Gastroesophageal sphincter (tissue), 4 donors: ENCODE results near the gene RAPGEF1. TPM values are rescaled to one million over a fixed set of nuclear protein-coding genes. Genes with fewer than 3 reads are reported as not detected.

Experiments
- ATAC-seq: fragments of 150-250 bp; one replicate; pipeline ENCODE4 v1.9.1; 2016; ENCODE audit warnings: mild to moderate bottlenecking, moderate library complexity
- H3K27ac ChIP-seq, 4 donors: fragments of 200-600 bp; sonication (generic) in 3 of 4; 1 replicate in 3 of 4; 2 replicates in 1 of 4; pipeline ENCODE4 v1.5.1; 2016 to 2019
- H3K27me3 ChIP-seq: fragments of 200-600 bp; sonication (generic); one replicate; pipeline ENCODE4 v1.5.1; 2019
- H3K36me3 ChIP-seq, 2 donors: fragments of 200-600 bp; sonication (generic); one replicate each; pipeline ENCODE4 v1.5.1; 2019; ENCODE audit warnings: control low read depth in 1 of 2
- H3K4me1 ChIP-seq, 3 donors: fragments of 200-600 bp; sonication (generic); 1 replicate in 2 of 3; 2 replicates in 1 of 3; pipeline ENCODE4 v1.5.1; 2016 to 2019; ENCODE audit warnings: control low read depth in 2 of 3
- H3K4me3 ChIP-seq, 2 donors: fragments of 200-600 bp; sonication (generic); one replicate each; pipeline ENCODE4 v1.5.1; 2019; ENCODE audit warnings: mild to moderate bottlenecking in 1 of 2, moderate library complexity in 1 of 2
- H3K9me3 ChIP-seq, 3 donors: fragments of 200-600 bp; sonication (generic); one replicate each; pipeline ENCODE4 v1.5.1; 2017 to 2019; ENCODE audit warnings: control low read depth in 2 of 3
- EP300 ChIP-seq: sonication (generic); formaldehyde crosslinking; IDR thresholded peaks from one replicate; pipeline ENCODE4 v1.6.1; 2017; ENCODE audit warnings: antibody characterized with exemption, mild to moderate bottlenecking
- POLR2A ChIP-seq, 2 donors: fragments of 450-650 bp; IDR thresholded peaks; one replicate each; pipeline ENCODE4 v1.6.1; 2017; ENCODE audit warnings: antibody characterized with exemption in 2 of 2, mild to moderate bottlenecking in 2 of 2, moderate library complexity in 1 of 2
- POLR2AphosphoS5 ChIP-seq: sonication (generic); formaldehyde crosslinking; IDR thresholded peaks from one replicate; pipeline ENCODE4 v1.6.1; 2017; ENCODE audit warnings: antibody characterized with exemption
- WGBS, 2 donors: methylation state at CpG; one replicate each; pipeline ENCODE4 v1.1.5; 2018; ENCODE audit warnings: low coverage in 1 of 2; 5-methylcytosine and 5-hydroxymethylcytosine counted together
- total RNA-seq, 4 donors: library from RNA; depleted of rRNA; stranded (reverse); fragments of >200 nt; gene quantifications; one replicate each; pipeline ENCODE4 v1.1.0, GENCODE V29; 2016
- TF ChIP-seq, protein P1 (sequence below), 4 experiments: fragments of 200-600 bp in 2 of 4; fragments of 450-650 bp in 2 of 4; sonication (generic) in 1 of 4; IDR thresholded peaks; one replicate each; pipeline ENCODE4 v1.5.1; 2017 to 2019; ENCODE audit warnings: antibody characterized with exemption in 4 of 4, mild to moderate bottlenecking in 2 of 4, moderate library complexity in 2 of 4

The RAPGEF1 gene
- total RNA-seq, 4 donors from 2014 or later: 47.5 to 162 (median 77.6) TPM

- H3K27me3 ChIP-seq: no peaks in the 10 kb centered on the region
- no peaks in the 10 kb centered on the region for H3K9me3 ChIP-seq
- H3K36me3 ChIP-seq: peaks cover 0 to 96% of the 10 kb centered on the region in 2 donors
- 51 to 60% methylated on average over 2 of the region's 2 CpGs for WGBS, 2 donors
- H3K4me1 ChIP-seq: peaks cover 0 to 19% (median 6%) of the 10 kb centered on the region in 3 donors
- H3K4me3 ChIP-seq: no peak overlapping the region
- TF ChIP-seq, protein P1, sequence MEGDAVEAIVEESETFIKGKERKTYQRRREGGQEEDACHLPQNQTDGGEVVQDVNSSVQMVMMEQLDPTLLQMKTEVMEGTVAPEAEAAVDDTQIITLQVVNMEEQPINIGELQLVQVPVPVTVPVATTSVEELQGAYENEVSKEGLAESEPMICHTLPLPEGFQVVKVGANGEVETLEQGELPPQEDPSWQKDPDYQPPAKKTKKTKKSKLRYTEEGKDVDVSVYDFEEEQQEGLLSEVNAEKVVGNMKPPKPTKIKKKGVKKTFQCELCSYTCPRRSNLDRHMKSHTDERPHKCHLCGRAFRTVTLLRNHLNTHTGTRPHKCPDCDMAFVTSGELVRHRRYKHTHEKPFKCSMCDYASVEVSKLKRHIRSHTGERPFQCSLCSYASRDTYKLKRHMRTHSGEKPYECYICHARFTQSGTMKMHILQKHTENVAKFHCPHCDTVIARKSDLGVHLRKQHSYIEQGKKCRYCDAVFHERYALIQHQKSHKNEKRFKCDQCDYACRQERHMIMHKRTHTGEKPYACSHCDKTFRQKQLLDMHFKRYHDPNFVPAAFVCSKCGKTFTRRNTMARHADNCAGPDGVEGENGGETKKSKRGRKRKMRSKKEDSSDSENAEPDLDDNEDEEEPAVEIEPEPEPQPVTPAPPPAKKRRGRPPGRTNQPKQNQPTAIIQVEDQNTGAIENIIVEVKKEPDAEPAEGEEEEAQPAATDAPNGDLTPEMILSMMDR (IDR thresholded peaks at IDR 0.05): no peak
- TF ChIP-seq POLR2A (IDR thresholded peaks at IDR 0.05): no peak
- no peak for TF ChIP-seq POLR2AphosphoS5
- TF ChIP-seq EP300: no peak
- peak; percentile 72 for ATAC-seq
- H3K27ac ChIP-seq: no peak overlapping the region
Observed at GRCh38 chr9:131618071-131618479, 121.8 kb downstream of the RAPGEF1 start.

- Histone ChIP-seq H3K4me3 (no peak overlapping the region), H3K27me3 (no peaks in the 10 kb centered on the region), H3K27ac (no peak overlapping the region), H3K4me1 (peaks cover 0 to 19% (median 6%) of the 10 kb centered on the region in 3 donors), H3K36me3 (peaks cover 0 to 96% of the 10 kb centered on the region in 2 donors), H3K9me3 (no peaks in the 10 kb centered on the region)
- no peak for ATAC-seq
- WGBS, 2 donors: 74 to 84% methylated on average over 3 to 5 of the region's 5 CpGs
- no peak for TF ChIP-seq POLR2A (IDR thresholded peaks at IDR 0.05)
- TF ChIP-seq POLR2AphosphoS5: no peak
- TF ChIP-seq EP300: no peak
- TF ChIP-seq, protein P1 (IDR thresholded peaks at IDR 0.05): no peak
Observed at GRCh38 chr9:131617611-131618010, 122.3 kb downstream of the RAPGEF1 start.

DNA sequence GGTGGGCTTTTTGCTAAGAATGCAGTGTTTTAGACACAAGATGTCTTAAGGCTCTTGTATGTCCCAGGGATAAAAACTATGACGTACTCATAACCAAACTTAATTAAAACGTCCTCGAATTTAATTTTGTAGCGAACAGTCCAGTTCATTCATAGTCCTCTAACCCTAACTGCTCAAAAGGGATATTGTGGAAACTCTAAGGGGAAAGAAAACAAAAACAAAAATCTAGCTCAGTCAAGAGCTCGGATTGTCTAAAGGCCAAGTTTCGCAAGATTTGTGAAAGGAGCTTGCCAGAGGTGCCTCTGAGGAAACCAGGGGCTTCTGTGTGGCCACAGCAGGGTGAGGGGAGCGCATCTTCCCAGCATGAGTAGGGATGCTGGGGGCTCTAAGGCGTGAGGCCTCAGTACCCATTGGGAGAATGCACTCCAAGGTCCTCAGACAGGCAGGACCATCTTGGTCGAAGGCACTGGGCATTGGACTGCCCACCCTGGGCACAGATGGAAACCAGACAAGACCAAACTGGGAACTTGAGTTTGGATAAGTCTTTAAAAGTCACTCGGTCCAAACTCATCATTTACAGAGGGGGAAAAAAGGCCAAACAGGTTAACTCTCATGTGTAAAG lies 122.8 kb downstream of the RAPGEF1 start:
- peak; percentile 37 for ATAC-seq
- no peak overlapping the region for H3K27ac ChIP-seq
- WGBS, 2 donors: 64 to 83% methylated on average over 6 to 9 of the region's 10 CpGs
- H3K9me3 ChIP-seq: no peaks in the 10 kb centered on the region
- no peak overlapping the region for H3K4me3 ChIP-seq
- H3K36me3 ChIP-seq: peaks cover 0 to 96% of the 10 kb centered on the region in 2 donors
- H3K4me1 ChIP-seq: peaks cover 0 to 19% (median 6%) of the 10 kb centered on the region in 3 donors
- no peak for TF ChIP-seq POLR2A (IDR thresholded peaks at IDR 0.05)
- no peak for TF ChIP-seq POLR2AphosphoS5
- no peak for TF ChIP-seq EP300
- TF ChIP-seq, protein P1 (IDR thresholded peaks at IDR 0.05): no peak
- no peaks in the 10 kb centered on the region for H3K27me3 ChIP-seq

GRCh38 chr9:131614340-131614915 lies 125.4 kb downstream of the RAPGEF1 start:
- Histone ChIP-seq H3K27ac (no peak overlapping the region), H3K9me3 (no peaks in the 10 kb centered on the region), H3K4me1 (peaks cover 3 to 39% (median 24%) of the 10 kb centered on the region in 3 donors), H3K4me3 (no peak overlapping the region), H3K27me3 (no peaks in the 10 kb centered on the region), H3K36me3 (peaks cover 0 to 70% of the 10 kb centered on the region in 2 donors)
- ATAC-seq: no peak
- 93% methylated on average over 3 of the region's 8 CpGs for WGBS, 2 donors
- TF ChIP-seq POLR2AphosphoS5: no peak
- TF ChIP-seq, protein P1 (IDR thresholded peaks at IDR 0.05): no peak
- TF ChIP-seq EP300: no peak
- no peak for TF ChIP-seq POLR2A (IDR thresholded peaks at IDR 0.05)

GRCh38 chr9:131613921-131614320 lies 126.0 kb downstream of the RAPGEF1 start:
- ATAC-seq: no peak
- WGBS, 2 donors: 89 to 100% methylated on average over 3 to 4 of the region's 8 CpGs
- peaks cover 0 to 65% of the 10 kb centered on the region in 2 donors for H3K36me3 ChIP-seq
- no peak overlapping the region for H3K4me3 ChIP-seq
- H3K27me3 ChIP-seq: no peaks in the 10 kb centered on the region
- H3K4me1 ChIP-seq: peaks cover 7 to 44% (median 29%) of the 10 kb centered on the region in 3 donors
- TF ChIP-seq POLR2A (IDR thresholded peaks at IDR 0.05) (no peak), POLR2AphosphoS5 (no peak), EP300 (no peak)
- TF ChIP-seq, protein P1 (IDR thresholded peaks at IDR 0.05): no peak
- H3K27ac ChIP-seq: no peak overlapping the region
- no peaks in the 10 kb centered on the region for H3K9me3 ChIP-seq
